ENCODE results near the gene WDHD1. TPM values are rescaled to one million over a fixed set of nuclear protein-coding genes. Genes with fewer than 3 reads are reported as not detected.
"Not testable (repeated sequence)": the region's sequence is repeated elsewhere in the genome, so short reads cannot be mapped to it uniquely, and the experiment has no call there.

The WDHD1 gene
- total and polyA plus RNA-seq, 10 donors = 1.4 to 6.3 (median 3.8) TPM

- no peak for DNase-seq
- TF ChIP-seq POLR2AphosphoS5 (IDR thresholded peaks at IDR 0.05) = no peak
- TF ChIP-seq CTCF (IDR thresholded peaks at IDR 0.05 in 8 of 11, conservative IDR thresholded peaks at IDR 0.05 in 3 of 11) = no peak
- TF ChIP-seq POLR2A (IDR thresholded peaks at IDR 0.05) = no peak
- H3K9me3 ChIP-seq = no peaks in the 10 kb centered on the region
- intact Hi-C loops (cut with DNase I; ENCODE audit: low total_unique reads) = no loop called here
- H3K27ac ChIP-seq = no peak overlapping the region
- H3K36me3 ChIP-seq = no peaks in the 10 kb centered on the region
- no peak overlapping the region for H3K4me3 ChIP-seq
- H3K27me3 ChIP-seq (replicated peaks in 1 of 7) = no peaks in the 10 kb centered on the region
- H3K4me1 ChIP-seq = peaks cover 0 to 12% (median 5%) of the 10 kb centered on the region in 6 donors
- WGBS, 5 donors = 92 to 99% (median 93%) methylated on average over 5 of the region's 5 CpGs
These were observed 116.9 kb downstream of the WDHD1 start for GRCh38 chr14:54909817-54910558.

- H3K4me3 ChIP-seq; H3K9me3 ChIP-seq; H3K27me3 ChIP-seq (replicated peaks in 1 of 7); DNase-seq; intact Hi-C loops (cut with DNase I; ENCODE audit: low total_unique reads); H3K36me3 ChIP-seq: not testable (repeated sequence)
- WGBS, 5 donors = 73 to 94% (median 87%) methylated on average over 4 of the region's 4 CpGs
- Histone ChIP-seq H3K4me1 (peaks cover 0 to 12% (median 5%) of the 10 kb centered on the region in 6 donors), H3K27ac (peak overlapping the region in 1 of 8 donors; percentile 42)
These were observed 117.9 kb downstream of the WDHD1 start for GRCh38 chr14:54908973-54909372.

GRCh38 chr14:54908190-54908589, 118.7 kb downstream of the WDHD1 start:
- Histone ChIP-seq H3K4me3 (no peak overlapping the region), H3K4me1 (peaks cover 0 to 15% (median 7%) of the 10 kb centered on the region in 6 donors), H3K27ac (peak overlapping the region in 1 of 8 donors; percentile 42), H3K36me3 (no peaks in the 10 kb centered on the region), H3K27me3 (replicated peaks in 1 of 7) (no peaks in the 10 kb centered on the region), H3K9me3 (no peaks in the 10 kb centered on the region)
- 49 to 60% (median 54%) methylated on average over 4 of the region's 4 CpGs for WGBS, 5 donors
- intact Hi-C loops (cut with DNase I; ENCODE audit: low total_unique reads) = no loop called here
- DNase-seq = no peak
- TF ChIP-seq CTCF (IDR thresholded peaks at IDR 0.05 in 8 of 11, conservative IDR thresholded peaks at IDR 0.05 in 3 of 11) (no peak), POLR2A (IDR thresholded peaks at IDR 0.05) (no peak), POLR2AphosphoS5 (IDR thresholded peaks at IDR 0.05) (no peak)

GRCh38 chr14:54906075-54906474, 120.8 kb downstream of the WDHD1 start:
- peaks cover 0 to 27% (median 15%) of the 10 kb centered on the region in 6 donors for H3K4me1 ChIP-seq
- DNase-seq = no peak
- TF ChIP-seq POLR2AphosphoS5 (IDR thresholded peaks at IDR 0.05) (no peak), POLR2A (IDR thresholded peaks at IDR 0.05) (no peak), CTCF (IDR thresholded peaks at IDR 0.05 in 8 of 11, conservative IDR thresholded peaks at IDR 0.05 in 3 of 11) (no peak)
- intact Hi-C loops (cut with DNase I; ENCODE audit: low total_unique reads) = no loop called here
- no peaks in the 10 kb centered on the region for H3K27me3 ChIP-seq (replicated peaks in 1 of 7)
- no peak overlapping the region for H3K27ac ChIP-seq
- no peaks in the 10 kb centered on the region for H3K9me3 ChIP-seq
- H3K4me3 ChIP-seq = no peak overlapping the region
- H3K36me3 ChIP-seq = no peaks in the 10 kb centered on the region
